HG02571 (cell line): ENCODE results near the gene MMEL1.

Source experiments
- ATAC-seq: cut with Tn5 transposase; IDR thresholded peaks from one replicate; pipeline ENCODE4 v1.9.1; 2021; ENCODE audit warnings: mild to moderate bottlenecking, moderate library complexity; ENCODE audit not compliant: unreplicated experiment

MMEL1 gene

GRCh38 chr1:2594001-2594640 lies 38.7 kb downstream of the MMEL1 start:
- ATAC-seq = no peak

GRCh38 chr1:2593251-2593878 lies 39.5 kb downstream of the MMEL1 start:
- ATAC-seq = no peak

GRCh38 chr1:2592672-2593071 lies 40.1 kb downstream of the MMEL1 start:
- ATAC-seq = no peak

- no peak for ATAC-seq
Measured at GRCh38 chr1:2591581-2592261, 41.1 kb downstream of the MMEL1 start.

- ATAC-seq = no peak
Measured at GRCh38 chr1:2591233-2591580, 41.6 kb downstream of the MMEL1 start.

- ATAC-seq = no peak
Measured at GRCh38 chr1:2590233-2591141, 42.3 kb downstream of the MMEL1 start.

- no peak for ATAC-seq
Measured at GRCh38 chr1:2589431-2590232, 43.2 kb downstream of the MMEL1 start.

GRCh38 chr1:2588661-2589430 lies 44.0 kb downstream of the MMEL1 start:
- ATAC-seq = no peak

GRCh38 chr1:2587860-2588571 lies 44.8 kb downstream of the MMEL1 start:
- ATAC-seq = no peak

- no peak for ATAC-seq
Measured at GRCh38 chr1:2587071-2587859, 45.6 kb downstream of the MMEL1 start.

GRCh38 chr1:2586154-2587070 lies 46.4 kb downstream of the MMEL1 start, which contains the start of gene PRXL2B:
PRXL2B (plus strand) TSS chr1:2586777; CDS start chr1:2586886, 109 bp downstream.
- ATAC-seq = peak; percentile 64

GRCh38 chr1:2585318-2586092 lies 47.3 kb downstream of the MMEL1 start:
- ATAC-seq = peak; percentile 30

GRCh38 chr1:2584686-2585317 lies 48.0 kb downstream of the MMEL1 start:
- ATAC-seq = no peak

- no peak for ATAC-seq
Measured at GRCh38 chr1:2583871-2584351, 48.9 kb downstream of the MMEL1 start.

- no peak for ATAC-seq
Measured at GRCh38 chr1:2583331-2583791, 49.5 kb downstream of the MMEL1 start.

- ATAC-seq = no peak
Measured at GRCh38 chr1:2582391-2582790, 50.4 kb downstream of the MMEL1 start.
